Trophoblast cell (in vitro differentiated cells and primary cell): Measurements from ENCODE around the gene PAX5.

Experiments used
- DNase-seq, 2 donors: peaks; one replicate each; pipeline ENCODE4 v3.0.0-alpha.2; 2016
- H2AFZ ChIP-seq: 2 replicates; pipeline ENCODE4 v1.6.1; 2013; ENCODE audit warnings: low read length, moderate library complexity, mild to moderate bottlenecking; ENCODE audit not compliant: insufficient read depth, poor library complexity
- H2AK5ac ChIP-seq: 2 replicates; pipeline ENCODE4 v1.6.1; 2013; ENCODE audit warnings: mild to moderate bottlenecking, low read length
- H2BK120ac ChIP-seq: 2 replicates; pipeline ENCODE4 v1.6.1; 2013; ENCODE audit warnings: low read length, mild to moderate bottlenecking, moderate library complexity; ENCODE audit not compliant: insufficient read depth, poor library complexity
- H2BK12ac ChIP-seq: 2 replicates; pipeline ENCODE4 v1.6.1; 2013; ENCODE audit warnings: mild to moderate bottlenecking, low read length, moderate library complexity
- H2BK5ac ChIP-seq: 2 replicates; pipeline ENCODE4 v1.6.1; 2013; ENCODE audit warnings: low read length, low read depth, moderate library complexity, mild to moderate bottlenecking; ENCODE audit not compliant: poor library complexity
- H3K14ac ChIP-seq: 2 replicates; pipeline ENCODE4 v1.6.1; 2013; ENCODE audit warnings: mild to moderate bottlenecking, low read length
- H3K18ac ChIP-seq: 2 replicates; pipeline ENCODE4 v1.6.1; 2013; ENCODE audit warnings: mild to moderate bottlenecking, low read length
- H3K23ac ChIP-seq: 2 replicates; pipeline ENCODE4 v1.6.1; 2013; ENCODE audit warnings: low read length
- H3K27ac ChIP-seq: 2 replicates; pipeline ENCODE4 v1.5.1; 2013; ENCODE audit warnings: low read depth, mild to moderate bottlenecking, inconsistent platforms, low read length, moderate library complexity
- H3K27me3 ChIP-seq: 2 replicates; pipeline ENCODE4 v1.6.1; 2013; ENCODE audit warnings: inconsistent platforms, mild to moderate bottlenecking, low read length, moderate library complexity; ENCODE audit not compliant: insufficient read depth
- H3K36me3 ChIP-seq, 2 experiments: 1 replicate in 1 of 2; 2 replicates in 1 of 2; pipeline ENCODE4 v1.6.1; 2013; ENCODE audit warnings: low read length in 2 of 2, mild to moderate bottlenecking in 2 of 2, moderate library complexity in 1 of 2; ENCODE audit not compliant: insufficient read depth in 2 of 2, control insufficient read depth in 1 of 2
- H3K4ac ChIP-seq: 2 replicates; pipeline ENCODE4 v1.6.1; 2013; ENCODE audit warnings: low read depth, mild to moderate bottlenecking, low read length, moderate library complexity
- H3K4me1 ChIP-seq, 2 experiments: 1 replicate in 1 of 2; 2 replicates in 1 of 2; pipeline ENCODE4 v1.6.1; 2013; ENCODE audit warnings: low read length in 2 of 2, mild to moderate bottlenecking in 2 of 2, moderate library complexity in 1 of 2; ENCODE audit not compliant: insufficient read depth in 2 of 2, control insufficient read depth in 1 of 2
- H3K4me2 ChIP-seq: 2 replicates; pipeline ENCODE4 v1.6.1; 2013; ENCODE audit warnings: inconsistent platforms, mild to moderate bottlenecking, low read length, moderate library complexity
- H3K4me3 ChIP-seq: 2 replicates; pipeline ENCODE4 v1.5.1; 2013; ENCODE audit warnings: mild to moderate bottlenecking, low read depth, low read length, inconsistent platforms
- H3K79me1 ChIP-seq: one replicate; pipeline ENCODE4 v1.6.1; 2013; ENCODE audit warnings: low read length
- H3K79me2 ChIP-seq: 2 replicates; pipeline ENCODE4 v1.6.1; 2013; ENCODE audit warnings: low read length, mild to moderate bottlenecking; ENCODE audit not compliant: control insufficient read depth, insufficient read depth, poor library complexity
- H3K9ac ChIP-seq: 2 replicates; pipeline ENCODE4 v1.6.1; 2013; ENCODE audit warnings: mild to moderate bottlenecking, low read length
- H3K9me3 ChIP-seq: 2 replicates; pipeline ENCODE4 v1.6.1; 2013; ENCODE audit warnings: low read depth, mild to moderate bottlenecking, control low read depth, inconsistent platforms, low read length; ENCODE audit not compliant: insufficient read depth
- H4K12ac ChIP-seq: 2 replicates; pipeline ENCODE4 v1.6.1; 2013; ENCODE audit warnings: low read depth, mild to moderate bottlenecking, low read length, moderate library complexity
- H4K8ac ChIP-seq: 2 replicates; pipeline ENCODE4 v1.6.1; 2013; ENCODE audit warnings: low read depth, mild to moderate bottlenecking, low read length, moderate library complexity
- H4K91ac ChIP-seq: one replicate; pipeline ENCODE4 v1.6.1; 2013; ENCODE audit warnings: low read depth, mild to moderate bottlenecking, low read length, moderate library complexity
- WGBS: extraction: QIAGEN DNeasy Blood & Tissue Kit; methylation state at CpG from one replicate; pipeline ENCODE4 v1.1.7; 2013; ENCODE audit warnings: missing lambda C conversion rate; ENCODE audit not compliant: insufficient read length, insufficient coverage; ENCODE audit errors: extremely low coverage; 5-methylcytosine and 5-hydroxymethylcytosine counted together

PAX5 gene

DNA sequence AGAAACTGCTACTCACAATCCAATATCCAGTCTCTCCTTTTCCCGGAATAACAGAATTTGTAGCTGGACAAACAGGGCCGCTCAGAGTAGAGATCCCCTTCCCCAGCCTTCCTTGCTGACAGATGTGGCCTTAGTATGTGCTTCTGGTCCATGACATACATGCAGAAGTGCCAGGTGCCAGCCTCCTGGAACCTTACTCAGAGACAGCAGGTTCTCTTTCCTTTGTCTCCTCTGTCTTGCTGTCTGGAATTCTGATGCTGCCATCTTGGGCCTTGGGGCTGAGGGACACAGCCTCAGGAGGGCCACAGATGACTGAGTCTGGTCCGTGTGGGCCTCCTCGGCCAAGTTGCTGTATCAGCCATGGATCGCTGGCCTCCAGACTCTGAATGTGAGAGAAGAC, 210.1 kb downstream of the PAX5 start:
- no peak overlapping the region for H3K4me3 ChIP-seq
- no CpG with 5 or more reads among the region's 5 CpGs for WGBS

DNA sequence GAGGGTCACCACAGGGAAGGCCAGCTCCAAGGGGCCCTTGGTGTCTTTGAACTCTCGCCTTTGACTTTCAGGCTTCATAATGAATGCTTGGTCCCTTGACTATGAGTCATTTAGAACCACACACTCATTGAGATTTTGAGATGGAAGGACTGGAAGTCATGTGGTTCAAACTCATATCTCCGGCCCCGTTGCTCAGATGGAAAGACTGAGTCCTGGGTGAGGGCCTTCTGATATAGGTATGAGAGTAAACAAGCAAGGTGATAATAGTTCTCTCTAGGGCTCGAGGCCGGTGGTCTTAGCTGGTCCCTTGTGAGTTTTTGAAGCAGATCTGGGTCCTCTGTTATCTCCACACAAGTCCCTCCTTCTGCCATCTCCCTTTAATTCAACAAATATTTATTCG, 210.6 kb downstream of the PAX5 start:
- Histone ChIP-seq H3K18ac (no peak overlapping the region), H2BK12ac (no peak overlapping the region), H3K4ac (no peak overlapping the region), H3K27ac (no peak overlapping the region), H3K79me1 (no peaks in the 10 kb centered on the region), H3K9me3 (peaks cover 2% of the 10 kb centered on the region), H3K79me2 (no peaks in the 10 kb centered on the region), H2BK120ac (no peak overlapping the region), H3K23ac (no peak overlapping the region), H4K8ac (no peak overlapping the region), H4K91ac (no peak overlapping the region), H3K4me2 (no peak overlapping the region), H2BK5ac (no peak overlapping the region), H3K36me3 (no peaks in the 10 kb centered on the region), H2AFZ (no peak overlapping the region), H3K9ac (no peak overlapping the region), H3K14ac (no peak overlapping the region), H3K27me3 (no peaks in the 10 kb centered on the region), H4K12ac (no peak overlapping the region), H3K4me3 (no peak overlapping the region), H3K4me1 (peaks cover 3% of the 10 kb centered on the region in 2 experiments), H2AK5ac (no peak overlapping the region)
- WGBS = no CpG with 5 or more reads among the region's 6 CpGs
- DNase-seq = no peak

More for the DNA sequence above, 210.1 kb downstream of the PAX5 start:
- H2BK120ac ChIP-seq = no peak overlapping the region
- H3K79me1 ChIP-seq = no peaks in the 10 kb centered on the region
- no peaks in the 10 kb centered on the region for H3K79me2 ChIP-seq
- no peak overlapping the region for H3K18ac ChIP-seq
- no peak overlapping the region for H2BK5ac ChIP-seq
- no peak for DNase-seq
- H3K4me1 ChIP-seq = no peaks in the 10 kb centered on the region
- H2AK5ac ChIP-seq = no peak overlapping the region
- H4K91ac ChIP-seq = no peak overlapping the region
- H3K27ac ChIP-seq = no peak overlapping the region
- no peak overlapping the region for H3K4ac ChIP-seq
- H3K4me2 ChIP-seq = no peak overlapping the region
- no peaks in the 10 kb centered on the region for H3K36me3 ChIP-seq
- no peak overlapping the region for H2BK12ac ChIP-seq
- H4K12ac ChIP-seq = no peak overlapping the region
- no peaks in the 10 kb centered on the region for H3K27me3 ChIP-seq
- no peak overlapping the region for H3K9ac ChIP-seq
- no peak overlapping the region for H3K14ac ChIP-seq
- H2AFZ ChIP-seq = no peak overlapping the region
- H3K9me3 ChIP-seq = peaks cover 2% of the 10 kb centered on the region
- H3K23ac ChIP-seq = no peak overlapping the region
- H4K8ac ChIP-seq = no peak overlapping the region

- Histone ChIP-seq H2AK5ac (no peak overlapping the region), H2BK5ac (no peak overlapping the region), H3K27me3 (no peaks in the 10 kb centered on the region), H3K4me1 (peaks cover 7% of the 10 kb centered on the region in 2 experiments), H4K12ac (no peak overlapping the region), H3K18ac (no peak overlapping the region), H3K9ac (no peak overlapping the region), H3K4me2 (no peak overlapping the region), H2AFZ (no peak overlapping the region), H4K91ac (no peak overlapping the region), H3K4ac (no peak overlapping the region), H3K9me3 (peaks cover 2% of the 10 kb centered on the region), H3K4me3 (no peak overlapping the region), H3K27ac (no peak overlapping the region), H4K8ac (no peak overlapping the region), H3K79me2 (no peaks in the 10 kb centered on the region), H3K23ac (no peak overlapping the region), H3K79me1 (no peaks in the 10 kb centered on the region), H3K14ac (no peak overlapping the region), H2BK12ac (no peak overlapping the region), H3K36me3 (no peaks in the 10 kb centered on the region), H2BK120ac (no peak overlapping the region)
- no peak for DNase-seq
- no CpG with 5 or more reads among the region's 6 CpGs for WGBS
Measured at GRCh38 chr9:36822201-36822600, 211.9 kb downstream of the PAX5 start.

GRCh38 chr9:36820392-36820861, 213.6 kb downstream of the PAX5 start:
- no peaks in the 10 kb centered on the region for H3K79me1 ChIP-seq
- no peak overlapping the region for H2BK120ac ChIP-seq
- no peak overlapping the region for H3K14ac ChIP-seq
- H3K23ac ChIP-seq = no peak overlapping the region
- H2BK5ac ChIP-seq = no peak overlapping the region
- peaks cover 7% of the 10 kb centered on the region in 2 experiments for H3K4me1 ChIP-seq
- H3K27ac ChIP-seq = no peak overlapping the region
- no peak overlapping the region for H3K4ac ChIP-seq
- no peak overlapping the region for H3K18ac ChIP-seq
- no peak overlapping the region for H2AFZ ChIP-seq
- no peaks in the 10 kb centered on the region for H3K79me2 ChIP-seq
- no peaks in the 10 kb centered on the region for H3K36me3 ChIP-seq
- WGBS = no CpG with 5 or more reads among the region's 21 CpGs
- peaks cover 2% of the 10 kb centered on the region for H3K9me3 ChIP-seq
- no peak overlapping the region for H3K9ac ChIP-seq
- H3K4me2 ChIP-seq = no peak overlapping the region
- no peak overlapping the region for H4K8ac ChIP-seq
- DNase-seq = no peak
- H2BK12ac ChIP-seq = no peak overlapping the region
- no peak overlapping the region for H4K91ac ChIP-seq
- no peak overlapping the region for H4K12ac ChIP-seq
- no peak overlapping the region for H3K4me3 ChIP-seq
- no peaks in the 10 kb centered on the region for H3K27me3 ChIP-seq
- H2AK5ac ChIP-seq = no peak overlapping the region
